GM18502 (cell line): ENCODE measurements around the gene PLEKHM3.

Source experiments
- ATAC-seq: cut with Tn5 transposase; IDR thresholded peaks from one replicate; pipeline ENCODE4 v1.9.1; 2021; ENCODE audit warnings: mild to moderate bottlenecking; ENCODE audit not compliant: unreplicated experiment, poor library complexity

The PLEKHM3 gene

DNA sequence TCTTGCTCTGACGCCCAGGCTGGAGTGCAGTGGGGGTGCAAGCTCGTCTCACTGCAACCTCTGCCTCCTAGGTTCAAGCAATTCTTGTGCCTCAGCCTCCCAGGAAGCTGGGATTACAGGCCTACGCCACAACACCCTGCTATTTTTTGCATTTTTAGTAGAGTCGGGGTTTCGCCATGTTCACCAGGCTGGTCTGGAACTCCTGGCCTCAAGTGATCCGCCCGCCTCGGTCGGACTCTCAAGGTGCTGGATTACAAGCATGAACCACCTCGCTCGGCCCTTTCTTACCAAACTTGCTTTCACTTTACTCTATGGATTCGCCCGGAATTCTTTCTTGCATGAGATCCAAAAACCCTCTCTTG is 252.5 kb downstream of the PLEKHM3 start:
- no peak for ATAC-seq

DNA sequence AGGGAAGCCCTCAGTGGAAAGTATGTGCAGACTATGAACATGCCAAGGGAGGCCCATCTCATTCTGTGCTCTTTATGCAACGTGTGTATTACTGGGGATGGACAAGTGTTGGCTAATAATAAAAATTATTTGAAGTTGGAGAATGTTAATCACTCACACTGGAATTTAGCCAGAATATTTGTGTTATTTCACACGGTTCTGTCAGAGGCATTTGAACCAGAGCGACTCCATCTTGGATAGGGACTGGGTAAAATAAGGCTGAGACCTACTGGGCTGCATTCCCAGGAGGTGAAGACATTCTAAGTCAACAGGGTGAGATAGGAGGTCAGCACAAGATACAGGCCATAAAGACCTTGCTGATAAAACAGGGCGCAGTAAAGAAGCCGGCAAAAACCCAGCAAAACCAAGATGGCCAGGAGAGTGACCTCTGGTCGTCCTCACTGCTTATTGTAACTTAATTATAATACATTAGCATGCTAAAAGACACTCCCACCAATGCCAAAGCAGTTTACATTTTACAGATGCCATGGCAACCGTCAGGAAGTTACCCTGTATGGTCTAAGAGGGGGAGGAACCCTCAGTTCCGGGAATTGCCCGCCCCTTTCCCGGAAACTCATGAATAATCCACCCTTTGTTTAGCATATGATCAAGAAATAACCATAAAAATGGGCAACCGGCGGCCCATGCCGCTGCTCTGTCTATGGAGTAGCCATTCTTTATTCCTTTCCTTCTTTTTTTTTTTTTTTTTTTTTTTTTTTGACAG is 253.1 kb downstream of the PLEKHM3 start:
- no peak for ATAC-seq

- ATAC-seq: no peak
Measured at GRCh38 chr2:207771421-207771820, 253.9 kb downstream of the PLEKHM3 start.
